Mesothelial cell of epicardium (in vitro differentiated cells): ENCODE results near the gene FBXW10B. TPM values are rescaled to one million over a fixed set of nuclear protein-coding genes. Genes with fewer than 3 reads are reported as not detected.
"Not testable (repeated sequence)": the region's sequence is repeated elsewhere in the genome, so short reads cannot be mapped to it uniquely, and the experiment has no call there.

Experiments
- DNase-seq, 2 experiments: peaks; one replicate each; pipeline ENCODE4 v3.0.0; 2021; ENCODE audit warnings: low spot score in 2 of 2; ENCODE audit not compliant: unreplicated experiment in 2 of 2
- H3K27ac Mint-ChIP-seq: 2 replicates; pipeline ENCODE4 v1.8.0; 2021; ENCODE audit warnings: mixed read lengths
- H3K27me3 Mint-ChIP-seq: 2 replicates; pipeline ENCODE4 v1.8.0; 2021; ENCODE audit warnings: low read depth, mixed read lengths
- H3K36me3 Mint-ChIP-seq: 2 replicates; pipeline ENCODE4 v1.8.0; 2021; ENCODE audit warnings: mixed read lengths
- H3K4me1 Mint-ChIP-seq: 2 replicates; pipeline ENCODE4 v1.8.0; 2021; ENCODE audit warnings: mixed read lengths
- H3K4me3 Mint-ChIP-seq: 2 replicates; pipeline ENCODE4 v1.8.0; 2021; ENCODE audit warnings: mild to moderate bottlenecking, moderate library complexity, mixed read lengths
- H3K9me3 Mint-ChIP-seq: 2 replicates; pipeline ENCODE4 v1.8.0; 2021; ENCODE audit warnings: mixed read lengths
- total RNA-seq: library from RNA; stranded (reverse); gene quantifications from 3 replicates; pipeline ENCODE4 v1.2.1, GENCODE V29; 2021

The FBXW10B gene
- total RNA-seq, 1 donor from 2014 or later = 1.5 TPM

DNA sequence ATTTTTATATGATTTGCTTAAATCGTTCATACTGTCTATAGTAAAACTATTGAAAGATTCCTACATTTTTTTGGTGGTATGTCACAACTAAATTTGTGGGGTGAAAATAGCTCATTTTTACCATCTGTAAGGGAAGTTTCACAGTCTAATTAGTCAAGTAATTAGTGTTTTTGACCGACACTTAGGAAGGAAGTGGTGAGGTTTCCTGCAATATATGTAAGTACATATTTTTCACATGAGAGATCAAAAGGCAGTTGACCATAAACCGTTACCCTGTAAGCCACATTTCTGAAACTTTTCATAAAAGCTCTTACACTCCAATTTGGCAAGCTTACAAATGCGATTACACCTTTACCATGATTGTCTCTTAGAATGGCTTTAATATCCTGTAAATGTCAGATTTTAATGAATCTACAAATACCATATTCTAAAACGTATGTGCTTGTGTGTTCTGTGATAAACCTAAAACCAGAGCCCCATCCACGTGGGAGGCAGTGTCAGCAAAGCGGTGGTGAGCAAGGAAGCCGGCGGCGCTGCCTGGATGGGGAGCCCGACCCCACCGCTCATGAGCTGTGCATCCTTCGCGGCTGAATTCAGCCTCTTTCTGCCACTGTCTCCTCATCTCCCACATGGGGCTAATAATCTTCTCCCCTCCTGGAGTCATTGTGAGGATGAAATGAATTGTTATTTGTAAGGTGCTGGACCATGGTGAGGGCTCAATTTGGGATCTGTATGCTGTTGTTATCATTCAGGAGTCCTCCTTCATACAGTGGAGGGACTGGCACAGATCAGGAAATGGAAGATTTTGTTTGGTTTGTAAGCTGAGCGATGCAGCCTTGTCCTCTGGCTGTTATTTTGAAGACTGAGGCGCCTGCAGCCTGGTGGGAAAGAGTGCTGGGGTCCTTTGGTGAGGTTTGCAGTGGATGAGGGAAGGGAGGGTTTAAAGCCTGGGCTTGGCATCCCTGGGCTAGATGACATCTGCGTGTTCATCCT, 29.7 kb downstream of the FBXW10B start:
- not testable (repeated sequence) for H3K9me3 Mint-ChIP-seq, H3K4me3 Mint-ChIP-seq, H3K36me3 Mint-ChIP-seq, H3K27me3 Mint-ChIP-seq, H3K27ac Mint-ChIP-seq, DNase-seq
- peaks cover 15% of the 10 kb centered on the region for H3K4me1 Mint-ChIP-seq

DNA sequence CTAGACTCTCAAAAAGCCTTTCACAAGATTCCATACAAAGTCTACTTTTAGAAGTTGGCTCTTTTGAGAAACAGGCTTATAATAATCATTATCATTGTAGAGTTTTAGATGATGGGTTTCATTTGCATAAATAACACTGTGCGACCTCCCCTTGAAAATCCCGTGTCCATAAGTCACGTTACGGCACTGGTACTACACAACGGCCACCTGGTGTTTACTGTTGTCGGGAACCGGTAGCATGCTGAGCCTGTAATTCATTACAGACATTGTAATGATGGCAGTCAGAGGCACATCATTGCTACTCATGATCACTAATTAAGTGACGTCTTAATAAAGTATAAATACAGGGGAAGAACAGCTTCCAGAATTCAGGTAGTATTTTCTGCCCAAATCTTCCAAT, 31.5 kb downstream of the FBXW10B start:
- H3K36me3 Mint-ChIP-seq, H3K27me3 Mint-ChIP-seq, H3K9me3 Mint-ChIP-seq, H3K4me3 Mint-ChIP-seq, DNase-seq, H3K27ac Mint-ChIP-seq: not testable (repeated sequence)
- H3K4me1 Mint-ChIP-seq = peaks cover 15% of the 10 kb centered on the region

DNA sequence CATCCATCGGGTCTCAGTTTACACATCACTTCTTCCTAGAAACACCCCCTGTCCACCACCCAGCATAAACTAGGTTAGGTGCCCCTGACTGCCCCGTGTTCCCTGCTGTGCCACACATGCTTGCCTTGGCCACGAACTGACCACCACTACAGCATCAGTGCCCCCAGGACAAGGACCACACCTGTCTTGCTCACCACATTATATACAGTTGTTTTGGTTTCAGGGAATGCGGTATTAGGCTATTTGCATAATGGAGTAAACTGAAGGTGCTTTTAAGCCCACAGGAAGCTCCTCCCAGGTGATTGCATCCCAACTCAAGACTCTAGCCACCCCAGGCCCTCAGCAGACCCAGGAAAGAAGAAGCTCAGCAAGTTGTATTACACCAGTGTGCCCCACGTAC, 36.2 kb downstream of the FBXW10B start:
- DNase-seq, H3K27ac Mint-ChIP-seq, H3K36me3 Mint-ChIP-seq, H3K4me3 Mint-ChIP-seq, H3K27me3 Mint-ChIP-seq, H3K9me3 Mint-ChIP-seq, H3K4me1 Mint-ChIP-seq: not testable (repeated sequence)

DNA sequence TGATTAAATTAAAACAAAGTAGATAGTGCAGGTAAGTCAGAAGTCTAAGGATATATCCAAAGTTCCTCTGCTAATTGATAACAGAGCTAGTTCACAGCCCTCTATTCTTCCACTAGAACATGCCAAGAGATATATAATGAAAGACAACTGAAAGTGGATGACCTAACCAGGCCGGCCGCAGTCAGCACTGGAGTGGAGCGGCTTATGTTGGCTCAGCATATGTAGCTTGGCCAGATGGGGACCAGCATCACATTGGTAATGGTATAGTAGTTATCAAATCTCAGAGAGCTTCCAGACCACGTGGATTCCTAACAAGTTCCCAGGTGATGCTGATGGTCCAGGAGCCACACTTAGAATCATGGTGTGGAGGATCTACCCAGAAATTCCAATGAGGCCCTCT, 38.0 kb downstream of the FBXW10B start:
- not testable (repeated sequence) for H3K27ac Mint-ChIP-seq, H3K27me3 Mint-ChIP-seq, H3K4me3 Mint-ChIP-seq, H3K4me1 Mint-ChIP-seq, DNase-seq, H3K9me3 Mint-ChIP-seq, H3K36me3 Mint-ChIP-seq

DNA sequence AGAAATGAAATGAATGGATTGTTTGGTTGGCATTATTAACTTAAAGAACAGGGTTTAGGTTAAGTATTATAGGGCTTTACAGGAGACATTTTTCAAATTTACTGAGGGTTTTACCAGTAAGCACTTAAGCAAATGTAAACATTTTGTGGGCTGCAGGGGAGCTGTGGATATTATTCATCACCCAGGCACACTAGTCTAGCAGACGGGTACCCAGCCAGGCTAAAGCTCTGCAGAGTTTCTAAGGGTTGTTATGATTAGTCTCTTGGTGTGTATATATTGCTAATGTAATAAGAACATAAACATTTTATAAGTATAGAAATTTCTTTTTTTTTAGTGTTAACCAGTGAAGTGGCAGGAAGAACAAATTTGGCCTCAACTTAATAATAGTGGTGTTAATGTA, 42.7 kb downstream of the FBXW10B start:
- not testable (repeated sequence) for H3K4me3 Mint-ChIP-seq, H3K27ac Mint-ChIP-seq, H3K9me3 Mint-ChIP-seq, H3K4me1 Mint-ChIP-seq, H3K36me3 Mint-ChIP-seq, DNase-seq
- peaks cover 15% of the 10 kb centered on the region for H3K27me3 Mint-ChIP-seq

DNA sequence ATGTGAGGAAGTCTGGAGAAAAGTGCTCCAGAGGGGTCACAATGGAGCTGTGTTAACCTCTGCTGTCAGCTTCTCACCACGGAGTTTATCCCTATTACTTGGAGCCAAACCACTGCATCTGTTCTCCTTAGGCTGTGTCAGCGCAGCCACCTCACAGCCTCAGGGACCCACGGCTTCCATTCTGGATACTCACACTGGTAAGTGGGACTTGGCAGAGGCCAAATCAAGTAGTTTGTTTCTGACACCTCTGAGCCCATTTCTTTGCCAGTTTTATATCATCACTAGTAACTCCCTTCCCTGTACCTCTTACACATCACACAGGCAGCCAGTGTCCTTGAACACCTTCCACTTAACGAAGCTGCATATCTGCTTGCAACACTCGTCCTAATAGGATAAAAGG, 44.8 kb downstream of the FBXW10B start:
- DNase-seq, H3K36me3 Mint-ChIP-seq, H3K4me1 Mint-ChIP-seq, H3K27ac Mint-ChIP-seq, H3K9me3 Mint-ChIP-seq, H3K4me3 Mint-ChIP-seq: not testable (repeated sequence)
- H3K27me3 Mint-ChIP-seq = peaks cover 13% of the 10 kb centered on the region

DNA sequence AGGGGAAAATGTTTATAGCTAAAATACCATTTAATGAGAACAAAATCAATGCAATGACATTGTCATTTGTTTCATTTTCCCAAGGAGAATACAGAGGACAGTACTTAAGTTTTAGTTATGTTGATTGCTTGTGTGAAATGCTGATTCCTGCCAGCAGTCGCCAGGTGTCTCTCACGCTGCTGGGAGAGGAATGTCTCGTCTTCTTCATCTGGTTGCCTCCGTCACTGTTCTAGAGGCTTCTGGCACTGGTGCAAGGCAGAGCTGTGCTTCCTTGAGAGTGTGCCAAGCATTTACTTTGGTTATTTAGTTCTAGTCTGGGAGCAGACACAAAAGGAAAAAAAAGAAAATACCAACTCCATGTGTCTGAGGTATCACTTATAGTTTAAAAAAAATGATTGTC, 45.6 kb downstream of the FBXW10B start:
- H3K9me3 Mint-ChIP-seq, H3K27ac Mint-ChIP-seq, DNase-seq, H3K4me1 Mint-ChIP-seq, H3K36me3 Mint-ChIP-seq, H3K4me3 Mint-ChIP-seq: not testable (repeated sequence)
- H3K27me3 Mint-ChIP-seq = peaks cover 13% of the 10 kb centered on the region

Other genes with a start within 250 kb of the FBXW10B start
- 34.1 to 39.7 TPM (median 34.8 TPM) in 3 replicates for gene CDRT4, start 152.1 kb downstream of the FBXW10B start, total RNA-seq
- gene TVP23C, start 56.2 kb downstream of the FBXW10B start, total RNA-seq = 61.1 to 66.4 TPM (median 62.0 TPM) in 3 replicates
- gene TRIM16, start 64.6 kb upstream of the FBXW10B start, total RNA-seq = 35.9 to 36.5 TPM (median 36.2 TPM) in 3 replicates
- gene ZNF286A, start 80.0 kb upstream of the FBXW10B start, total RNA-seq = 82.2 to 91.9 TPM (median 89.6 TPM) in 3 replicates
- 2.8 to 3.8 TPM (median 2.8 TPM) in 3 replicates for gene TBC1D26, start 112.6 kb upstream of the FBXW10B start, total RNA-seq